ENCODE measurements around the gene NIT2. TPM values are rescaled to one million over a fixed set of nuclear protein-coding genes. Genes with fewer than 3 reads are reported as not detected.

The NIT2 gene
- total RNA-seq, 1 donor from 2014 or later: 54.3 TPM

DNA sequence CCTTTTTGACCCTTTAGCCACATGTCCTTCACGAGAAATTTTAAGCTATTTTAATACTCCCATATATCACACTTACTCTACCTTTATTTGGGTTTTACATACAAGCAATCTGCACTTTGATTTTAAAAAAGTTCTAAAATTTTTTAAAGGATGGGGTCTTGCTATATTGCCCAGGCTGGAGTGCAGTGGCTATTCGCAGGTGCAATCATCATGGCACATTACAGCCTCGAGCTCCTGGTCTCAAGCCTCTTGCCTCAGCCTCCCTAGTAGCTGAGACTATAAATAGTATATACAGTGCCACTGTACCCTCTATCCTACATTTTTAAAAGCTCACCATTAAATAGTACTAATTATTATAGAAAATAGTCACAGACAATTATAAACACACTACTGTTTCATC, 29.9 kb downstream of the NIT2 start:
- Mint-ChIP-seq H3K27me3 (no peaks in the 10 kb centered on the region), H3K4me1 (ENCODE audit: low read depth) (peaks cover 3% of the 10 kb centered on the region), H3K9me3 (ENCODE audit: low read depth) (peaks cover 3% of the 10 kb centered on the region), H3K27ac (peak overlapping the region; percentile 71), H3K36me3 (ENCODE audit: insufficient read depth) (peaks cover 10% of the 10 kb centered on the region), H3K4me3 (ENCODE audit: low read depth) (no peak overlapping the region)
- DNase-seq (ENCODE audit: low spot score, unreplicated experiment): no peak
- TF ChIP-seq, protein P1, sequence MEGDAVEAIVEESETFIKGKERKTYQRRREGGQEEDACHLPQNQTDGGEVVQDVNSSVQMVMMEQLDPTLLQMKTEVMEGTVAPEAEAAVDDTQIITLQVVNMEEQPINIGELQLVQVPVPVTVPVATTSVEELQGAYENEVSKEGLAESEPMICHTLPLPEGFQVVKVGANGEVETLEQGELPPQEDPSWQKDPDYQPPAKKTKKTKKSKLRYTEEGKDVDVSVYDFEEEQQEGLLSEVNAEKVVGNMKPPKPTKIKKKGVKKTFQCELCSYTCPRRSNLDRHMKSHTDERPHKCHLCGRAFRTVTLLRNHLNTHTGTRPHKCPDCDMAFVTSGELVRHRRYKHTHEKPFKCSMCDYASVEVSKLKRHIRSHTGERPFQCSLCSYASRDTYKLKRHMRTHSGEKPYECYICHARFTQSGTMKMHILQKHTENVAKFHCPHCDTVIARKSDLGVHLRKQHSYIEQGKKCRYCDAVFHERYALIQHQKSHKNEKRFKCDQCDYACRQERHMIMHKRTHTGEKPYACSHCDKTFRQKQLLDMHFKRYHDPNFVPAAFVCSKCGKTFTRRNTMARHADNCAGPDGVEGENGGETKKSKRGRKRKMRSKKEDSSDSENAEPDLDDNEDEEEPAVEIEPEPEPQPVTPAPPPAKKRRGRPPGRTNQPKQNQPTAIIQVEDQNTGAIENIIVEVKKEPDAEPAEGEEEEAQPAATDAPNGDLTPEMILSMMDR (IDR thresholded peaks at IDR 0.05; ENCODE audit: unreplicated experiment): no peak

DNA sequence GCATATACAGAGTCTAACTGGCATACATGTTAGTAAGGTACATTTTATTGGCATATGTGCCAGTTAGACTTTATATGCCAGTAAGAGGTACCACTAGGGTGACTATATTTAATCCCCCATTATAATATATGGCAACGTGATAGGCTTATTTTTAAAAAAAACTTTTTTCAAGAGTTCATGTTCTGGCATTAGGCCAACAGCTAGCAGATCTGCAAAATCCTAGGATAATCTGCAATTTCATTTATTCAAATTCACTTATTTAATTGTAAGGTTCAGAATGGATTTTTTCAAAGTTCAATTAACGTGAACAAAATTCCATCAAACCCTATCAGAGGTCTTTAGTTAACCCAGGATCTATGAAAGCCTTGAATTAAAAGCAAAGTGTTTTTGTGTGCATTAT, 31.9 kb downstream of the NIT2 start:
- no peak for DNase-seq (ENCODE audit: low spot score, unreplicated experiment)
- Mint-ChIP-seq H3K36me3 (ENCODE audit: insufficient read depth) (peaks cover 10% of the 10 kb centered on the region), H3K4me3 (ENCODE audit: low read depth) (no peak overlapping the region), H3K27me3 (no peaks in the 10 kb centered on the region), H3K4me1 (ENCODE audit: low read depth) (no peaks in the 10 kb centered on the region), H3K27ac (no peak overlapping the region), H3K9me3 (ENCODE audit: low read depth) (peaks cover 3% of the 10 kb centered on the region)
- TF ChIP-seq, protein P1 (IDR thresholded peaks at IDR 0.05; ENCODE audit: unreplicated experiment): no peak

DNA sequence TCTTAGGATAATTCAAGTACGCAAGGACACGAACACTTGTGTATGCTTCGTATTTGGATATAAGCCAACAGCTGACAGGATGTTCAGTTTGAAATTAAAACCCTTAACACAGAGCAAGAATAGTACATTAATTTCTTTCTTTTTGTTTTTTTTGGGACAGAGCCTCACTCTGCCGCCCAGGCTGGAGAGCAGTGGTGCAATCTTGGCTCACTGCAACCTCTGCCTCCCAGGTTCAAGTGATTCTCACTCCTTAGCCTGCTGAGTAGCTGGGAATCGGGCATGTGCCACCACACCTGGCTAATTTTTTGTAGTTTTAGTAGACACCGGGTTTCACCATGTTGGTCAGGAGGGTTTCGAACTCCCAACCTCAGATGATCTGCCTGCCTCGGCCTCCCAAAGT, 33.9 kb downstream of the NIT2 start:
- Mint-ChIP-seq H3K36me3 (ENCODE audit: insufficient read depth) (peaks cover 6% of the 10 kb centered on the region), H3K27me3 (no peaks in the 10 kb centered on the region), H3K4me1 (ENCODE audit: low read depth) (no peaks in the 10 kb centered on the region), H3K4me3 (ENCODE audit: low read depth) (no peak overlapping the region), H3K9me3 (ENCODE audit: low read depth) (no peaks in the 10 kb centered on the region), H3K27ac (no peak overlapping the region)
- TF ChIP-seq, protein P1 (IDR thresholded peaks at IDR 0.05; ENCODE audit: unreplicated experiment): no peak
- no peak for DNase-seq (ENCODE audit: low spot score, unreplicated experiment)

DNA sequence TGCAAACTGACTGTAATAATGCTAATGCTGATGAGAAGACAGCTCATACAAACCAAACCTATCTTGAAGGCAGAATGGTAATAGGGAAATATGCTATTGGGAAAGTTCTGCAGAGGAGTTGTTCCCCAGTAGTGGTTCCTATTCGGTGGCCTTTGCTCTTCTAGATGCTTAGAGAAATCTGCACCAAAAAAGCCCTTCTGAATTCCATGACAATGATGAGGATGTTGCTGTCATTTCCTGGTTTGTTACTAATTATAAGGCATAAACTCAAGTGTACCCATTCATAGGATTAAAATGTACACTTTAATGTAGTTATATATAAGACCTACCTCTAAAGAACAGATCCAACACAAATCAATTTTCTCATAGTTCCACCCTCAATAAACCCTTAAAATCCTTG, 36.2 kb downstream of the NIT2 start:
- TF ChIP-seq, protein P1 (IDR thresholded peaks at IDR 0.05; ENCODE audit: unreplicated experiment): no peak
- H3K4me1 Mint-ChIP-seq (ENCODE audit: low read depth): no peaks in the 10 kb centered on the region
- DNase-seq (ENCODE audit: low spot score, unreplicated experiment): no peak
- no peak overlapping the region for H3K27ac Mint-ChIP-seq
- H3K27me3 Mint-ChIP-seq: no peaks in the 10 kb centered on the region
- H3K9me3 Mint-ChIP-seq (ENCODE audit: low read depth): no peaks in the 10 kb centered on the region
- H3K36me3 Mint-ChIP-seq (ENCODE audit: insufficient read depth): peaks cover 4% of the 10 kb centered on the region
- no peak overlapping the region for H3K4me3 Mint-ChIP-seq (ENCODE audit: low read depth)

DNA sequence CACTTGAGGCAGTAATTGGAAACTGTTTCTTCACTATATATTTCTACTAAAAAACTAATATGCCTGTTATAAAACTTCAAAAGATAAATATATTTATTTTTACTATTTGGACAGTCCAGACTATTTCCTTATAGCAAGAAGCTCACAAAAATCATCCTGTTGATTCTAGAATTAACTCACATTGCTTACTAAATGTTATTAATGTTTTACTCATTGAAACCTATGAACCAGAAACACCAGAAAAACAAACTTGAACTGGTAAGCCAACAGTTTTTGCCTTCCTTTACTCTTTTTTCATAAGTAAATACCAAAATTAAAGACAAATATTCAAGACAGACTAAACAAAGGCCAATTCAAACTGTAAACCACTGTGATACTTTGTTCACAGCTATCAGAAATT, 40.0 kb downstream of the NIT2 start:
- no peak for DNase-seq (ENCODE audit: low spot score, unreplicated experiment)
- no peaks in the 10 kb centered on the region for H3K27me3 Mint-ChIP-seq
- peaks cover 6% of the 10 kb centered on the region for H3K36me3 Mint-ChIP-seq (ENCODE audit: insufficient read depth)
- TF ChIP-seq, protein P1 (IDR thresholded peaks at IDR 0.05; ENCODE audit: unreplicated experiment): no peak
- no peak overlapping the region for H3K27ac Mint-ChIP-seq
- no peaks in the 10 kb centered on the region for H3K9me3 Mint-ChIP-seq (ENCODE audit: low read depth)
- no peaks in the 10 kb centered on the region for H3K4me1 Mint-ChIP-seq (ENCODE audit: low read depth)
- H3K4me3 Mint-ChIP-seq (ENCODE audit: low read depth): no peak overlapping the region
